Large intestine (tissue), 3 donors: Measurements from ENCODE around the gene GLB1L3. TPM values are rescaled to one million over a fixed set of nuclear protein-coding genes. Genes with fewer than 3 reads are reported as not detected.

Experiments
- DNase-seq, 2 donors: peaks; one replicate each; pipeline versions ENCODE4 v3.0.0 to v3.0.0-alpha.2; 2013
- H3K27ac ChIP-seq: one replicate; pipeline ENCODE4 v1.5.1; 2013; ENCODE audit warnings: low read length
- H3K27me3 ChIP-seq: 2 replicates; pipeline ENCODE4 v1.6.1; 2013; ENCODE audit warnings: low read length; ENCODE audit not compliant: control insufficient read depth, insufficient read depth
- H3K36me3 ChIP-seq: 2 replicates; pipeline ENCODE4 v1.6.1; 2013; ENCODE audit warnings: low read length; ENCODE audit not compliant: control insufficient read depth, insufficient read depth
- H3K4me1 ChIP-seq: one replicate; pipeline ENCODE4 v1.6.1; 2013; ENCODE audit warnings: low read length; ENCODE audit not compliant: control insufficient read depth, insufficient read depth
- H3K4me3 ChIP-seq: one replicate; pipeline ENCODE4 v1.5.1; 2013; ENCODE audit warnings: low read length
- H3K9me3 ChIP-seq: one replicate; pipeline ENCODE4 v1.6.1; 2013; ENCODE audit warnings: mild to moderate bottlenecking, low read depth, low read length, moderate library complexity; ENCODE audit not compliant: control insufficient read depth
- WGBS: methylation state at CpG from one replicate; pipeline ENCODE4 v1.1.5; 2013; ENCODE audit warnings: low lambda C conversion rate; ENCODE audit not compliant: insufficient coverage; 5-methylcytosine and 5-hydroxymethylcytosine counted together
- polyA plus RNA-seq: library from polyadenylated mRNA; unstranded; fragments of 120-200 nt; gene quantifications from one replicate; pipeline ENCODE4 v1.2.1, GENCODE V29; 2013

GLB1L3 gene
- polyA plus RNA-seq, 1 donor: 0.04 TPM

DNA sequence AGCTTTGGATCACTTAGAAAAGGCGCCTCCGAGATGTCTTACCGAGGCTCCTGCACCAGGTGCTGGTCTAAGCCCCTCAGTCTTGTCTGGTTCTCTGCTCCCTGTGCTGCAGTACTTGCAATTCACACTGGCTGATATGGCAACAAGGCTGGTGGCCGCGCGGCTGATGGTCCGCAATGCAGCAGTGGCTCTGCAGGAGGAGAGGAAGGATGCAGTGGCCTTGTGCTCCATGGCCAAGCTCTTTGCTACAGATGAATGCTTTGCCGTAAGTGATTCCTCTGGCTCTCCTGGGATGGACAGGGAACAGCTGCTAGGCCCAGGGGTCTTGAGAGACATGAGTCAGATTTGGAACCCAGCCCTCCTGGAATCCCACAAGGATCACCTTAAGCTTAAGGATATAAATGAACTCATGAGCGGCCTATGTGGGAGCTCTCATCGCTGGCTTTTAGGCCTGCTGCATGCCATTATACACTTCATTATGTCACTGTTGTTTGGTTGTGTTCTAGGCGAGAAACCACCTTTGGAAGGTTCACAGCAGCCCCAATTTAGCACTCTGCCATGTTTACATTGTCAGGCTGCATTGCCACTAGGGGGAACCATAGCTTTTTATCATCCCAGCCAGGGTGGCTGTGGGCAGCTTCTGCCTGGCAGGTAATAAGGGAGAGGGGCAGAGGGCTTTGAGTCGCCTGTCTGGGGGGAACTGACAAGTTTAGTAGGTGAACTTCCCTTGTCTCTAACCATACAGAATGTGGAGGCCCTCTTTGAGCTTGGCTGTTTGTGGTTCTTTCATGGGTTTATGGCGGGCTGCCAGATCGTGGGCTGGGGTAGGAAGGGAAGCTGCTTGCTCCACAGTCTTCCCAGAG is 14.3 kb upstream of the GLB1L3 start:
- no peak overlapping the region for H3K4me3 ChIP-seq
- no peaks in the 10 kb centered on the region for H3K4me1 ChIP-seq
- peaks cover 62% of the 10 kb centered on the region for H3K36me3 ChIP-seq
- WGBS: no CpG with 5 or more reads among the region's 14 CpGs
- no peaks in the 10 kb centered on the region for H3K9me3 ChIP-seq
- H3K27me3 ChIP-seq: no peaks in the 10 kb centered on the region
- H3K27ac ChIP-seq: no peak overlapping the region
- DNase-seq: no peak

DNA sequence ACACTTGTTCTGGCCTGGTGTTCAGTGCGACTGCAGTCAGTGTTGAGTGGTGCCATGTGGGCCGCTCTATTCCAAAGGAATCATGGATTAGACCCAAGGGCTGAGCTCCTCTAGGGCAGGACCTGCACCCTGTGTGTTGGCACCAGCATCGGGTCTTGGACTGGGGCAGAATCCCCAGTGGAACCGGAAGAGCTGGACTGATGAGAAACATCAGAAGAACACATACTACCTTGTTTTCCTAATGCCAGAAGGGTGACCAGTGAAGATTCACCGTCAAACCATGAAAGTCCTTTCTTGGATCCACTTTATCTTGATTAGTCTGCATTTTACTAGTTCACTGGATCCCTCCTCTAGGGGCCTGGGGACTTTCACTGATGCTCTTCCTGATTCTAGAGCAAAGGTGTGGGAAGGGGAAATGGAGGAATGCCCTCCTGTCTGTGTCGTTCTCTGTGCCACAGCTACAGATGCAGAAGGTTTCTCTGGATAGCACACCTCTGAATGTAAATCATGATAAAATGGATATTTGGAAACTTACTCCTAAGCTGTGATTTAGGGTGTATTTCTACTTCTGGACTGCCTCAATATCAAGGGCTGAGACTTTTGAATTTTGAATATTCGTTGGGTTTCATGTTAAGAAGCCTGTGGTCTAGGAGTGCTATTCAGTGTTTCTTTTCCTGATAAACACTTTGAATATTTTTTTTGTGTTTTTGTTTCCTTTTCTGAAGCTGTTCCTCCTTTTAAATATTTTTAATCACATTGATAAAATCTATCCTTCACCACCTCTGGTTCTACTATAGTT is 11.0 kb upstream of the GLB1L3 start:
- peaks cover 40% of the 10 kb centered on the region for H3K36me3 ChIP-seq
- no peaks in the 10 kb centered on the region for H3K4me1 ChIP-seq
- no peak overlapping the region for H3K27ac ChIP-seq
- no peak for DNase-seq
- H3K4me3 ChIP-seq: no peak overlapping the region
- H3K9me3 ChIP-seq: no peaks in the 10 kb centered on the region
- WGBS: 100% methylated on average over 1 of the region's 7 CpGs
- peaks cover 11% of the 10 kb centered on the region for H3K27me3 ChIP-seq

DNA sequence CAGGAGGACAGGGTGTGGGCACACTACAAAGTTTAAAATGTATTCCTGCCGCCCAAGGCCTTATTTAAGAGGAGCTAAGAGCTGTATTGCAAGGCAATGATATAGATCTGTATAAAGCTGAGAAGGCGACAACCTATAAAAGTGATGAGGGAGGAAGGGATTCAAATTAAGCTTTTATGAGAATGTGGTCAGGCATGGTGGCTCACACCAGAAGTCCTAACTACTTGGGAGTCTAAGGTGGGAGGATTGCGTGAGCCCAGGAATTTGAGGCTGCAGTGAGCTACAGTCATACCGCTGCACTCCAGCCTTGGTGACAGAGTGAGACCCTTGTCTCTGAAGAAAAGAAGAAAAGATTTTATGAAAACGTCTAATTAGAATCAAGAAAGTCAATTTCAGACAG is 9.7 kb upstream of the GLB1L3 start:
- Histone ChIP-seq H3K36me3 (peaks cover 28% of the 10 kb centered on the region), H3K4me3 (no peak overlapping the region), H3K4me1 (no peaks in the 10 kb centered on the region), H3K27me3 (peaks cover 20% of the 10 kb centered on the region), H3K9me3 (no peaks in the 10 kb centered on the region), H3K27ac (no peak overlapping the region)
- no peak for DNase-seq
- 100% methylated on average over 2 of the region's 5 CpGs for WGBS

DNA sequence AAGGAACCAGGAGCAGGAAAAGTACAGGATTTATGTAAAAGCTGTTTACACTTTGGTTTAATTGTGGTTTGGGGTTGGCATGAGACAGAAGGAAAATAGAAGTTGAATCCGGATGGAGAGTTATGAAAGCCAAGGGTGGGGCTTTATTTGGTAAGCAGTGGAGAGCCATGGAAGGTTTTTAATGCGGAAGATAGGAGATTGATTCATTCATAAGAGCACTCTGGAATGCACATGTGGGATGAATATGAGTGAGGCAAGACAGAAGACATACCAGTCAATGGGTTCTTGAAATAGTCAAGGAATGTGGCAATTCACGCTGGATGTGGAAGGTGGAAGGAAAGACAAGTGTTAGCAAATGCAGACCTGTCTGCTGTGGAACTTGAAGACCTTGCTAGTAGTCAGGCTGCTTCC is 9.3 kb upstream of the GLB1L3 start:
- WGBS: 0% methylated on average over 1 of the region's 3 CpGs
- Histone ChIP-seq H3K4me1 (no peaks in the 10 kb centered on the region), H3K9me3 (no peaks in the 10 kb centered on the region), H3K27ac (no peak overlapping the region), H3K27me3 (peaks cover 24% of the 10 kb centered on the region), H3K36me3 (peaks cover 24% of the 10 kb centered on the region), H3K4me3 (no peak overlapping the region)
- DNase-seq: no peak

DNA sequence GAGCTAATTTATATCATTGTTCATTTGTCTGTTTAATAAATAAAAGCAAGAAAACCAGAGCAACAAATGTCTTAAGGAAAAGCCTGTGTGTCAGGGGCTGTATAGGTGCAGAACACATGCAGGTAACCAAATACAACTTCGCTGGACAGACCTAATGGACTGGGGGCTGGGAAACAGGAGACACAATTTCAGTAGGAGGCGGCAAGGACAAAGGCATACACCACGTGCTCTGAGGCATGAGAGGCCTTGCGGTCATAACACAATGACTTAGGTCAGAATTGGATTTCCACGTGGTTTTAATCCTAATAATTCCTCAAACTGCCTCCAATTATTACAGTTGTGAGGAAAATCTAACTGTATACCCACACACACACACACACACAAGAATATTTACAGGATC is 8.7 kb upstream of the GLB1L3 start:
- Histone ChIP-seq H3K4me1 (no peaks in the 10 kb centered on the region), H3K27ac (no peak overlapping the region), H3K27me3 (peaks cover 28% of the 10 kb centered on the region), H3K4me3 (no peak overlapping the region), H3K9me3 (no peaks in the 10 kb centered on the region), H3K36me3 (peaks cover 19% of the 10 kb centered on the region)
- no peak for DNase-seq
- no CpG with 5 or more reads among the region's 5 CpGs for WGBS

DNA sequence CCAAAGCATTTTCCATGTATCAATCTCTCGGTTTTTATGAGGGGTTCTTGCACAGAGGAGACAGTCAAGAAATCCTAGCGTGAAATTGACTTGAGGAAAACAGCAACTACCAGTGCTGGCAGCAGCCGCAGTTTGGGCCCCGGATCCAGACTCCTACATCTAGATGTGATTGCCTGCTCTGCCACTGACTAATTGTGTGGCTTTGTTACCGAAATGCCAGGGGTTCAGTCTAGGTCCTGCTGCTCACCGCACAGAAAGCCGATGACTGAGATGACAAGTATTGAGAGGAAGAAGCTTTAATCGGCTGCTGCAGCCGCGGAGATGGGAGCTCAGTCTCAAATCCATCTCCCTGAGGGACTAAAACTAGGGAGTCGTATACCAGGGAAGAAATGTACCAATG is 8.2 kb upstream of the GLB1L3 start:
- Histone ChIP-seq H3K4me1 (no peaks in the 10 kb centered on the region), H3K27me3 (peaks cover 34% of the 10 kb centered on the region), H3K27ac (no peak overlapping the region), H3K9me3 (no peaks in the 10 kb centered on the region), H3K36me3 (peaks cover 15% of the 10 kb centered on the region), H3K4me3 (no peak overlapping the region)
- WGBS: no CpG with 5 or more reads among the region's 11 CpGs
- no peak for DNase-seq

DNA sequence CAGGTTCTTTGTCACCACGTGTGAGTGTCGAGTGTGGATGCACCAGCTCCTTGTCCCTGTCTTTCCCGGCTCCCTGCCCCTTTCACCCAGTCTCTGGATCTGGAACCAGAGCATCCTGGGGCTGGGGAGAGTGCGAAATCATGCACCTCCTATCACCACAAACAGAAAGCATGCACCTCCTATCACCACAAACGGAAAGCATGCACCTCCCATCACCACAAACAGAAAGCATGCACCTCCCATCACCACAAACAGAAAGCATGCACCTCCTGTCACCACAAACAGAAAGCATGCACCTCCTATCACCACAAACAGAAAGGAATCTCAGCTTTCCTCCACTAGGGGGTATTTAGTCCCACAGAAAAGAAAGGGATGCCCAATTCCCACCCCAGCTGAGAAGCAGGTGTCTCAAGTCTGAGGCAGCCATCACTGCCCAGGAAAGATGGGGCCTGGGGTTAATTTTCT is 5.9 kb upstream of the GLB1L3 start:
- Histone ChIP-seq H3K27me3 (peaks cover 52% of the 10 kb centered on the region), H3K9me3 (no peaks in the 10 kb centered on the region), H3K4me1 (no peaks in the 10 kb centered on the region), H3K4me3 (no peak overlapping the region), H3K27ac (no peak overlapping the region), H3K36me3 (no peaks in the 10 kb centered on the region)
- DNase-seq: no peak
- WGBS: no CpG with 5 or more reads among the region's 5 CpGs

DNA sequence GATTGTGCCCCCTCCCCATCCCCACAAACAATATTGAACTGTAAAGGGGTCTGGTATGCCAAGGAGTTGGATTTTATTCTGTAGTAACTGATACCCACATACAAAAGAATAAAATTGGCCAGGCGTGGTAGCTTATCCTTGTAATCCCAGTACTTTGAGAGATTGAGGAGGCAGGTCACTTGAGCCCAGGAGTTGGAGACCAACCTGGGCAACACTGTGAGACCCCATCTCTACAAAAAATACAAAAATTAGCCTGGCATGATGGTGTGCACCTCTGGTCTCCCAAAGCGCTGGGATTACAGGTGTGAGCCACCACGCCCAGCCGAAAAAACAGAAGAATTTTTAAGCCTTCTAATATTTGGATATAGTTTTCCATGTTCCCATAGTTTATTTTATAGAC is 4.2 kb upstream of the GLB1L3 start:
- Histone ChIP-seq H3K9me3 (peaks cover 8% of the 10 kb centered on the region), H3K4me3 (no peak overlapping the region), H3K27me3 (peaks cover 69% of the 10 kb centered on the region), H3K4me1 (peaks cover 4% of the 10 kb centered on the region), H3K27ac (no peak overlapping the region), H3K36me3 (no peaks in the 10 kb centered on the region)
- no CpG with 5 or more reads among the region's 4 CpGs for WGBS
- no peak for DNase-seq

DNA sequence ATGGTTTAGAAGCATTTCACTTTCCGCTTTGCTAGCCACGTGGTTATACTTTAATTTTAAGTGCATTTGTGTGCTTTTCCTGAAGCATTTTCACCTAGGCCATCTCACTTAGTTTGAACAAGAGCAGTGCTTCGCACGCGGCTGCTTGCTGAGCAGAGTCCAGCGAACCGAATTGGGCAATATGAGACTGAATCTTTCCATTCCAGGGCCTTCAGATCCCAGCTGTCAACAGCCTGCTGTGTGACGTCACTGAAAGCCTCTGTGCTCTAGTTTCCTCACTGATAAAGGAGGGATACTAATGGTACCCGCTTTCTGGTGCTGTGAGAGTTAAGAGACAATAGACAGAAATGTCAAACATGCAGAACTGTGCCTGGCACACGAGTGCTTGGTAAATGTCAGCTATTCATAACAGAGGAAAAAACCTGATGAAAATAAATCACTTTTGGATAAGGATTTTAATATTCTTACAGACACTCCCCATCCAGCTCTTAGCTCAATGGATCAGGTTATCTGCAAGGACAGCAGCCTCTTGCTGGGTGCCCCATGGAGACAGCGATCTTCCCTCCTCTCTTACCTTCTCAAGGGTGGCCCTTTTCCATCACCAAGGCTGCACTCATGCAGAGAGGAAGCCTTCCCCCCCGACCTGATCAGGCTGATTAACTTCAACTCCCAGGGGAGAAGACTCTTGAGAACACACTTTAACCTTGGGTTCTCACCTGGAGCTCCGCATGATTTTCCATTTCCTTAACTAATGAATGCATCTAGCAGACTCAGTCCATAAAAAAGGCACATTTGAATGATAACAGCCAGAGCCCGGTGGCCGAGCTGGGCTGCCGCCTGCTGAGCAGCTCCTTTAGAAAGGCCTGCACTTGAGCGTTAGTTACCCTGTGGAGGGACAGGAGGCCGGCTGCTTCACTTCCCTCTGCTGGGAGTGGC is 3.5 kb upstream of the GLB1L3 start:
- WGBS: no CpG with 5 or more reads among the region's 18 CpGs
- Histone ChIP-seq H3K36me3 (no peaks in the 10 kb centered on the region), H3K4me1 (peaks cover 4% of the 10 kb centered on the region), H3K27ac (no peak overlapping the region), H3K4me3 (no peak overlapping the region), H3K9me3 (peaks cover 9% of the 10 kb centered on the region), H3K27me3 (peaks cover 76% of the 10 kb centered on the region)
- peak; percentile 53 to 76 for DNase-seq

DNA sequence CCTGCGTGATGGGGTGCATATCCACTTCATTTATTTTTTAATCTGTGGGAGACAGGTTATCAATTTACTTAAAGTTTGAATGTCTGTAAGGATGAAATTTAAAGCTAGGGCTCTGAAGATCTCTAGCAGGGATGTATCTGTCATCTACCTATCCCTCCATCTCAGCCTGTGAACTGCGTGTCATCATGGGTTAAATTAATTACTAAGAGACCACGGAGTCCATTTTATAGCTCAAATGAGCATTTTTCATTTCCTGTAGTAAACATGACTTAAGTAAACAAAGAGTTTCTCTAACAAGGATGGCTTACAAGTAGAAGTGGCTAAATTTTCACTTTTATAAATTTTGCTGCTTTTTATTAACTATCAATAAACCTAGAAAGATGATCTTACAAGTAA is 2.9 kb upstream of the GLB1L3 start:
- DNase-seq: no peak
- peaks cover 9% of the 10 kb centered on the region for H3K9me3 ChIP-seq
- no CpG with 5 or more reads among the region's 3 CpGs for WGBS
- no peak overlapping the region for H3K27ac ChIP-seq
- no peak overlapping the region for H3K4me3 ChIP-seq
- H3K4me1 ChIP-seq: peaks cover 4% of the 10 kb centered on the region
- peaks cover 82% of the 10 kb centered on the region for H3K27me3 ChIP-seq
- no peaks in the 10 kb centered on the region for H3K36me3 ChIP-seq
